Endothelial cell of hepatic sinusoid (primary cell): Measurements from ENCODE around the gene RPSA.
"Not testable (repeated sequence)": the region's sequence is repeated elsewhere in the genome, so short reads cannot be mapped to it uniquely, and the experiment has no call there.

Experiments
- in situ Hi-C: cut with HindIII; loops from 2 replicates; pipeline ENCODE4 v1.10.0; 2017; ENCODE audit warnings: low sequenced_read_pairs

The RPSA gene

GRCh38 chr3:39388741-39389248 is 17.7 kb upstream of the RPSA start:
- in situ Hi-C loops, result no loop called here

GRCh38 chr3:39390181-39390580 is 16.3 kb upstream of the RPSA start:
- in situ Hi-C loops, result no loop called here

- in situ Hi-C loops, result no loop called here
Measured at GRCh38 chr3:39396690-39397089, 9.8 kb upstream of the RPSA start.

- in situ Hi-C loops, result no loop called here
Measured at GRCh38 chr3:39398700-39399099, 7.8 kb upstream of the RPSA start.

GRCh38 chr3:39401983-39402382 is 4.5 kb upstream of the RPSA start:
- in situ Hi-C loops, result no loop called here

- in situ Hi-C loops, result no loop called here
Measured at GRCh38 chr3:39404943-39405686, 1.4 kb upstream of the RPSA start.

- in situ Hi-C loops, result no loop called here
Measured at GRCh38 chr3:39405687-39406367, 693 bp upstream of the RPSA start.

GRCh38 chr3:39407259-39407629 is 724 bp downstream of the RPSA start:
- in situ Hi-C loops, result no loop called here

GRCh38 chr3:39407773-39408492 is 1.4 kb downstream of the RPSA start:
- in situ Hi-C loops, result no loop called here

GRCh38 chr3:39408493-39409372 is 2.2 kb downstream of the RPSA start:
- in situ Hi-C loops, result no loop called here

GRCh38 chr3:39409514-39410136 is 3.1 kb downstream of the RPSA start:
- in situ Hi-C loops, result no loop called here

GRCh38 chr3:39410893-39411292 is 4.4 kb downstream of the RPSA start:
- in situ Hi-C loops, result no loop called here

GRCh38 chr3:39412668-39413260 is 6.2 kb downstream of the RPSA start:
- in situ Hi-C loops, result no loop called here

- in situ Hi-C loops, result no loop called here
Measured at GRCh38 chr3:39413691-39414420, 7.3 kb downstream of the RPSA start.

GRCh38 chr3:39414421-39414907 is 7.9 kb downstream of the RPSA start:
- in situ Hi-C loops, result no loop called here

GRCh38 chr3:39415302-39415701 is 8.8 kb downstream of the RPSA start:
- in situ Hi-C loops, result not testable (repeated sequence)

- in situ Hi-C loops, result no loop called here
Measured at GRCh38 chr3:39415983-39416382, 9.5 kb downstream of the RPSA start.

- in situ Hi-C loops, result not testable (repeated sequence)
Measured at GRCh38 chr3:39416998-39417397, 10.5 kb downstream of the RPSA start.
